GM18505 (cell line): ENCODE data around the gene UBN1.

Source experiments
- ATAC-seq: cut with Tn5 transposase; IDR thresholded peaks from one replicate; pipeline ENCODE4 v1.9.1; 2021; ENCODE audit not compliant: unreplicated experiment
- POLR2A ChIP-seq: IDR thresholded peaks from 4 replicates; pipeline ENCODE4 v1.6.1; 2011; ENCODE audit warnings: borderline replicate concordance; ENCODE audit not compliant: insufficient read depth, insufficient read length; ENCODE audit errors: extremely low read depth

Gene UBN1

DNA sequence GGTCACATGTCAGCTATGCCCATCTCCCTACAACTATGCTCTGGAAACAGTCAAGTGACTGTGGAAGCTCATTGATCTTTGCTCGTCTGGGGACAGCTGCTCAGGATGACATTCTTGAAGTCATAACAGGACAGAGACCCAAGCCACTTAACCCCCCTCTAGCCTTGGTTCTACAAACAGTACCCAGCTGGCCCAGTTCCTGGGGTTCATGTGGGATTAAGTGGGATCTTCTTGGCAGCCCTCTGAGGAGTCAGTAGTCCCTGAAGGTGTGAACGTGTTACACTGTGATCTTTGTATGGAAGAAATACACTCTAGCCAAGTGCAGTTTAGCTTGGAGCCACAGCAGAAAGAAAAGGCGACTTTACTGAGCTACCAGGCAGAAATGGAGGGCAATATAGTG, 25.8 kb downstream of the UBN1 start:
- no peak for ATAC-seq
- no peak for TF ChIP-seq POLR2A

- no peak for ATAC-seq
- no peak for TF ChIP-seq POLR2A
Measured at GRCh38 chr16:4874666-4875065, 27.4 kb downstream of the UBN1 start.

- ATAC-seq: no peak
- no peak for TF ChIP-seq POLR2A
Measured at GRCh38 chr16:4876646-4877379, 29.5 kb downstream of the UBN1 start.

- TF ChIP-seq POLR2A: no peak
- no peak for ATAC-seq
Measured at GRCh38 chr16:4877380-4877685, 30.1 kb downstream of the UBN1 start.

DNA sequence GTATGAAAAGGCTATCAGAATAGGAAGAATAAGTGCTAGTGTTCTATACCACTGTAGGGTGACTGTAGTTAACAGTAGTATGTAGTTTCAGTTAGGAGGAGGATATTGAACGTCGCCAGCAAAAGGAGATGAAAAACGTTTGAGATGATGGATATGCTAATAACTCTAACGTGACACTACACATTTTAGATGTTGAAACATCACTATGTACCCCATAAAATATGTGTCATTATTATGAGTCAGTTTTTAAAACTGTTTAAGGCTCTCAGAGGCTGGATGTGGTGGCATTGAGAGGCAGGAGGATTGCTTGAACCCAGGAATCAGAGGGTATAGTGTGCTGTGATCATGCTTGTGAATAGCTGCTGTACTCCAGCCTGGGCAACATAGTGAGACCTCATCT, 31.8 kb downstream of the UBN1 start:
- TF ChIP-seq POLR2A: no peak
- ATAC-seq: no peak

- ATAC-seq: no peak
- TF ChIP-seq POLR2A: no peak
Measured at GRCh38 chr16:4880006-4880580, 32.8 kb downstream of the UBN1 start.

DNA sequence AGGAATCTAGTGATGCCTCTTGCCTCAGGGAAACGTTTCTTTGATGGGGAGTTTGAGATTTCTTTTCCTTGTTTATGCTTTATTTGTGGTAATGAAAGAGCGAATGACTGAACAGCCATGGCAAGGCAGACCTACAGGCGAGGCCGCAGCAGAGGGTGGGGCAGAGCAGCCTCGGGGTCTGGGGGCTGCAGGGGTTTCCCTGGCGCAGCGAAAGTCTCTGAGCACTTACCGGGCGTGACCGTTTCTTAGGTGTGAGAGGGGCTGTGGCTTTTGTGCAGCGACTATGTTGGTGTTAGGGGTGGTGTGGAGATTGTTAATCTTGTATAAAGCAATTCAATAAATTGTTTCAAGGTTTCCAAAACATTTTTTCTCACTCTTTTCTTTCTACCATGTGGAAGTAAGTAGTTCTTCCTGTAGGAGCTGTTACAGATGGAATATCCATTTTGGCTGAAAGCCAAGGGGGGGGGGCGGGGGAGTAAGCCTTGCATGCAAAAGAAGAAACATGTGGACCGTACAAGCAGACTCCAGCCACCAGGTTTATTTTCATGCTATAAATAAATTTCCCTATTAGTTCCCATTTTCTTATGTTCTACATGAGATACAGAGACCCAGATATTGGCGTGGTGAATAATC, 34.8 kb downstream of the UBN1 start:
- TF ChIP-seq POLR2A: no peak
- no peak for ATAC-seq

- no peak for TF ChIP-seq POLR2A
- ATAC-seq: no peak
Measured at GRCh38 chr16:4882633-4883285, 35.5 kb downstream of the UBN1 start.

DNA sequence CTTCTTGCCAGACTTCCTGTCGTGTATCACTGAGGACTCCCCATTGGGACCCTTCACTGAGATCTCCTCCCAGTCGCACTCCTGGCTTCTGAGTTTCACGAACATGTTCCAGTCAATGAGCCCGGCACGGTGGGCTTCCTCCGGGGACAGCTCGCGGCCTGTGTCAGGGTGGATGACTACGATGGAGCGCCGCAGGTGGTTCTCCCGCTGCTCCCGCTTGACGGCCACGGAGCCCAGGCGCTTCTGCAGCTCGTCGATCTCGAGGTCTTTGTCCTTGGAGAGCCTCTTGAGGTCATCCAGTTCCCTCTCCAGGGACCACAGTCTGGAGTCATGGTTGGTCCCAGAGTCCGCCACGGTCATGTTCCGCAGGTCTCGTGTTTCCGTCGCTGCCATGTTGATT, 36.2 kb downstream of the UBN1 start:
- ATAC-seq: no peak

DNA sequence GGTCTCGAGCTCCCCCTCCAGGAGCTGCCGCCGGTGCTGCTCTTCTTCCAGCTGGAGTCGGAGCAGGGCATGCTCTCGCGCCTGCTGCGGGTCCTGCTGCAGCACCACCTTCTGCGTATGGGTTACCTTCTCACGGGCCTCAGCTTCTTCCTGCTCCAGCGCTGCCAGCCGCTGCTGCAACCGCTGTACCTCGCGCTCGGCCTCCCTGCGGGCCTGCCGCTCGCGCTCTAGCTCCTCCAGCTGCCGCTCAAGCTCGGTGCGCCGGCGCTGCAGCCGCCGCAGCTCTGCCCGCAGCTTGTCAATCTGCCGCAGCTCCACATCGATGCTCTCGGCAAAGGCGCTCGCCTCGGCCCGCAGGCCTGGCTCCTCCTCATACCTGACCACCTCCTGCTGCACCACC, 36.9 kb downstream of the UBN1 start:
- no peak for TF ChIP-seq POLR2A
- no peak for ATAC-seq

More for the DNA sequence above, 36.2 kb downstream of the UBN1 start:
- no peak for TF ChIP-seq POLR2A

- no peak for ATAC-seq
- no peak for TF ChIP-seq POLR2A
Measured at GRCh38 chr16:4884972-4885874, 37.9 kb downstream of the UBN1 start.

DNA sequence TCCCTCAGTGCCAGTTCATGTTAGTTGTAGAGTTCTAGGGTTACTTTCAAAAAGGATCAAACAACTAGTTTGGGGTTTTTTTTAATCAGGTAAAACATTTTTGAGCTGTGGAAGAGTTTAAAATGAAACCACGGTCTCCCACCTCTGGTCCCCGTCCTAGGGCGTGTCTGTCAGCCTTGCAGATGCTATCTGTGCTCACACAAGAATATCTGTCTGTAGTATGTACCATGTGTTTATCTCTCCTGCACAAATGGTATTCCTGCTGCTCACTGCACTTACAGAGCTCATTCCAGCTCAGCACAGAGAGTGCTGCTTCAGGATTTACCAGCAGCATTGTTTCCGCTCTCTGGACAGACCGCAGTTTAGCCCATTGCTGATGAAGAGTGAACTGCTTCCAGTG, 38.9 kb downstream of the UBN1 start:
- TF ChIP-seq POLR2A: no peak
- no peak for ATAC-seq
